ENCODE data around the gene RFX4.

The RFX4 gene

GRCh38 chr12:106769546-106769945, 186.7 kb downstream of the RFX4 start:
- DNase-seq: no peak

GRCh38 chr12:106771425-106771824, 188.6 kb downstream of the RFX4 start:
- DNase-seq: no peak

- no peak for DNase-seq
Measured at GRCh38 chr12:106773286-106774004, 190.6 kb downstream of the RFX4 start.

GRCh38 chr12:106774005-106774807, 191.4 kb downstream of the RFX4 start, which contains the start of gene RIC8B:
Gene RIC8B (plus strand): TSS chr12:106774682. CDS start chr12:106774746, 64 bp downstream.
- peak; percentile 97 for DNase-seq

GRCh38 chr12:106774808-106775524, 192.2 kb downstream of the RFX4 start:
- DNase-seq: no peak

- no peak for DNase-seq
Measured at GRCh38 chr12:106776897-106777296, 194.1 kb downstream of the RFX4 start.

- DNase-seq: no peak
Measured at GRCh38 chr12:106780010-106780631, 197.3 kb downstream of the RFX4 start.

- no peak for DNase-seq
Measured at GRCh38 chr12:106782619-106783018, 199.8 kb downstream of the RFX4 start.

- no peak for DNase-seq
Measured at GRCh38 chr12:106783515-106783914, 200.7 kb downstream of the RFX4 start.

- no peak for DNase-seq
Measured at GRCh38 chr12:106790020-106790419, 207.2 kb downstream of the RFX4 start.

GRCh38 chr12:106791531-106791930, 208.7 kb downstream of the RFX4 start:
- DNase-seq: peak; percentile 89

GRCh38 chr12:106794369-106794768, 211.6 kb downstream of the RFX4 start:
- DNase-seq: no peak

- no peak for DNase-seq
Measured at GRCh38 chr12:106801167-106801708, 218.4 kb downstream of the RFX4 start.

GRCh38 chr12:106801830-106802533, 219.2 kb downstream of the RFX4 start:
- no peak for DNase-seq

GRCh38 chr12:106804668-106805067, 221.9 kb downstream of the RFX4 start:
- DNase-seq: no peak
